IMR-90 (cell line): ENCODE measurements around the gene DMD. TPM values are rescaled to one million over a fixed set of nuclear protein-coding genes. Genes with fewer than 3 reads are reported as not detected.

ENCODE experiments used
- ATAC-seq: fragments of 200-7000 bp; cut with Tn5 transposase; 2 replicates; pipeline ENCODE4 v1.9.1; 2020; ENCODE audit warnings: low read depth, mild to moderate bottlenecking, moderate library complexity
- BruUV-seq: library from RNA; stranded (reverse); fragments of 400-500 nt; replicated peaks from 2 replicates; lab custom pipeline; 2021; lab: Mats Ljungman, UMichigan
- CTCF ChIA-PET: fragments of 300-600 bp; formaldehyde crosslinking; extraction: SDS; loops from one replicate; lab custom pipeline; 2021; ENCODE audit warnings: antibody characterized with exemption; lab: Yijun Ruan, JAX
- POLR2A ChIA-PET: fragments of 300-600 bp; sonication (Branson Sonifier 250); formaldehyde crosslinking; loops from one replicate; lab custom pipeline; 2022; ENCODE audit warnings: antibody characterized with exemption; ENCODE audit not compliant: unreplicated experiment; lab: Charles Lee
- DNase-seq: peaks from one replicate; pipeline ENCODE4 v3.0.0; 2013
- H2AFZ ChIP-seq: replicated peaks from 2 replicates; pipeline ENCODE3; 2013; ENCODE audit warnings: low read length, mild to moderate bottlenecking; ENCODE audit not compliant: poor library complexity
- H2AK5ac ChIP-seq: 2 replicates; pipeline ENCODE4 v1.6.1; 2013; ENCODE audit warnings: low read depth, low read length, inconsistent platforms
- H2AK9ac ChIP-seq: replicated peaks from 2 replicates; pipeline ENCODE3; 2013; ENCODE audit warnings: mild to moderate bottlenecking, low read depth, low read length, moderate library complexity; ENCODE audit not compliant: poor library complexity
- H2BK120ac ChIP-seq: 2 replicates; pipeline ENCODE4 v1.6.1; 2013; ENCODE audit warnings: low read depth, low read length, inconsistent platforms
- H2BK15ac ChIP-seq: 3 replicates; pipeline ENCODE4 v1.6.1; 2013; ENCODE audit warnings: low read depth, low read length, inconsistent platforms
- H2BK20ac ChIP-seq: 2 replicates; pipeline ENCODE4 v1.6.1; 2013; ENCODE audit warnings: low read depth, mild to moderate bottlenecking, inconsistent platforms, low read length, moderate library complexity
- H2BK5ac ChIP-seq: 2 replicates; pipeline ENCODE4 v1.6.1; 2013; ENCODE audit warnings: mild to moderate bottlenecking, low read depth, low read length, inconsistent platforms; ENCODE audit not compliant: poor library complexity, severe bottlenecking
- H3K14ac ChIP-seq: replicated peaks from 2 replicates; pipeline ENCODE4 v1.6.1; 2013; ENCODE audit warnings: low read depth, low read length, inconsistent platforms
- H3K18ac ChIP-seq: 2 replicates; pipeline ENCODE4 v1.6.1; 2013; ENCODE audit warnings: low read depth, low read length, control low read depth
- H3K23ac ChIP-seq: 2 replicates; pipeline ENCODE4 v1.6.1; 2013; ENCODE audit warnings: low read depth, low read length, inconsistent platforms
- H3K27ac ChIP-seq: 2 replicates; pipeline ENCODE4 v1.5.1; 2013; ENCODE audit warnings: mild to moderate bottlenecking, control low read depth, low read length; ENCODE audit not compliant: insufficient read depth
- H3K27me3 ChIP-seq: 2 replicates; pipeline ENCODE4 v1.6.1; 2013; ENCODE audit warnings: low read length; ENCODE audit not compliant: control insufficient read depth, insufficient read depth
- H3K36me3 ChIP-seq: 2 replicates; pipeline ENCODE4 v1.6.1; 2013; ENCODE audit warnings: low read length, mixed read lengths; ENCODE audit not compliant: control insufficient read depth, insufficient read depth
- H3K4ac ChIP-seq: 2 replicates; pipeline ENCODE4 v1.6.1; 2013; ENCODE audit warnings: low read depth, low read length, inconsistent platforms
- H3K4me1 ChIP-seq: 2 replicates; pipeline ENCODE4 v1.6.1; 2013; ENCODE audit warnings: low read length, mixed read lengths; ENCODE audit not compliant: control insufficient read depth, insufficient read depth
- H3K4me2 ChIP-seq: 2 replicates; pipeline ENCODE4 v1.6.1; 2013; ENCODE audit warnings: low read depth, mild to moderate bottlenecking, control low read depth, low read length, moderate library complexity
- H3K4me3 ChIP-seq: 2 replicates; pipeline ENCODE4 v1.5.1; 2013; ENCODE audit warnings: low read depth, mild to moderate bottlenecking, control low read depth, low read length, moderate library complexity; ENCODE audit not compliant: insufficient read depth
- H3K56ac ChIP-seq: 2 replicates; pipeline ENCODE4 v1.6.1; 2013; ENCODE audit warnings: low read length, inconsistent platforms; ENCODE audit not compliant: insufficient read depth; ENCODE audit errors: extremely low read depth
- H3K79me1 ChIP-seq, 2 experiments: 2 replicates each; pipeline ENCODE4 v1.6.1; 2013; ENCODE audit warnings: low read length in 2 of 2, inconsistent platforms in 1 of 2, low read depth in 1 of 2
- H3K9ac ChIP-seq: 2 replicates; pipeline ENCODE4 v1.6.1; 2013; ENCODE audit warnings: low read depth, low read length, control low read depth
- H3K9me1 ChIP-seq: 2 replicates; pipeline ENCODE4 v1.6.1; 2013; ENCODE audit warnings: low read length, inconsistent platforms; ENCODE audit not compliant: insufficient read depth
- H3K9me3 ChIP-seq: 2 replicates; pipeline ENCODE4 v1.6.1; 2013; ENCODE audit warnings: low read length; ENCODE audit not compliant: control insufficient read depth, insufficient read depth
- H4K20me1 ChIP-seq: 2 replicates; pipeline ENCODE4 v1.6.1; 2013; ENCODE audit warnings: low read length, inconsistent platforms; ENCODE audit not compliant: insufficient read depth
- H4K5ac ChIP-seq: 2 replicates; pipeline ENCODE4 v1.6.1; 2013; ENCODE audit warnings: mild to moderate bottlenecking, low read depth, low read length, control low read depth
- H4K8ac ChIP-seq, 2 experiments: 2 replicates each; pipeline ENCODE4 v1.6.1; 2013; ENCODE audit warnings: low read depth in 2 of 2, low read length in 2 of 2, control low read depth in 1 of 2, inconsistent platforms in 1 of 2
- H4K91ac ChIP-seq: 2 replicates; pipeline ENCODE4 v1.6.1; 2013; ENCODE audit warnings: low read depth, low read length, inconsistent platforms; ENCODE audit not compliant: insufficient read depth
- CHD1 ChIP-seq: IDR thresholded peaks from 2 replicates; pipeline ENCODE4 v1.6.1; 2012; ENCODE audit warnings: low read depth, low read length, improper control_type of control experiment
- FOS ChIP-seq: fragments of 150-350 bp; IDR thresholded peaks from 2 replicates; pipeline ENCODE4 v1.6.1; 2016; ENCODE audit warnings: low read depth, low read length
- MAFK ChIP-seq: IDR thresholded peaks from 2 replicates; pipeline ENCODE4 v1.6.1; 2012; ENCODE audit warnings: low read depth, low read length, improper control_type of control experiment
- MAZ ChIP-seq: IDR thresholded peaks from 2 replicates; pipeline ENCODE4 v1.6.1; 2012; ENCODE audit warnings: low read depth, mild to moderate bottlenecking, low read length, improper control_type of control experiment, moderate library complexity, borderline replicate concordance
- MXI1 ChIP-seq: IDR thresholded peaks from 2 replicates; pipeline ENCODE4 v1.6.1; 2012; ENCODE audit warnings: low read depth, mild to moderate bottlenecking, low read length, moderate library complexity, borderline replicate concordance
- POLR2A ChIP-seq: IDR thresholded peaks from 2 replicates; pipeline ENCODE4 v1.6.1; 2012; ENCODE audit warnings: mild to moderate bottlenecking, low read depth, low read length
- WGBS, 2 experiments: methylation state at CpG; one replicate each; pipeline versions ENCODE4 v1.1.5 to v1.1.7; 2013; ENCODE audit warnings: missing lambda C conversion rate in 2 of 2; ENCODE audit not compliant: insufficient read length in 1 of 2; ENCODE audit errors: extremely low coverage in 2 of 2; 5-methylcytosine and 5-hydroxymethylcytosine counted together
- dilution Hi-C: fragments of 300-500 bp; cut with HindIII; formaldehyde crosslinking; loops from one replicate; pipeline ENCODE4 v1.14.3; 2018; ENCODE audit warnings: low sequenced_read_pairs; ENCODE audit not compliant: unreplicated experiment
- in situ Hi-C: fragments of 300-500 bp; cut with MboI; formaldehyde crosslinking; loops from 3 replicates; pipeline ENCODE4 v1.14.3; 2019; ENCODE audit warnings: low sequenced_read_pairs, inconsistent platforms, mixed read lengths
- intact Hi-C: fragments of 100-400 bp; cut with micrococcal nuclease; formaldehyde crosslinking; loops from 2 replicates; pipeline ENCODE4 v1.10.0; 2022
- polyA plus RNA-seq, 3 experiments: library from polyadenylated mRNA; depleted of rRNA; stranded (reverse); fragments of >200 nt; gene quantifications; 2 replicates each; pipeline ENCODE4 v1.2.3, GENCODE V29; 2012; ENCODE audit warnings: low replicate concordance in 1 of 3
- total RNA-seq: library from RNA; depleted of rRNA; stranded (reverse); fragments of >200 nt; gene quantifications from 2 replicates; pipeline ENCODE4 v1.2.3, GENCODE V29; 2012

Gene DMD
- total and polyA plus RNA-seq, 2 of the 4 experiments (the other 2 are of a cell fraction): 6.6 to 11.8 TPM

- intact Hi-C loops: no loop called here
- Histone ChIP-seq H3K27ac (no peak overlapping the region), H3K9me3 (no peaks in the 10 kb centered on the region; the same call in 1 of the 2 replicates), H3K36me3 (no peaks in the 10 kb centered on the region), H2BK15ac (no peak overlapping the region), H3K9me1 (no peaks in the 10 kb centered on the region), H3K4me1 (no peaks in the 10 kb centered on the region), H3K4ac (no peak overlapping the region), H2AK9ac (no peak overlapping the region), H2BK20ac (no peak overlapping the region), H3K14ac (no peak overlapping the region), H3K4me2 (no peak overlapping the region), H3K18ac (no peak overlapping the region), H3K56ac (no peak overlapping the region), H2AFZ (no peak overlapping the region), H4K20me1 (no peaks in the 10 kb centered on the region), H3K23ac (no peak overlapping the region), H3K4me3 (no peak overlapping the region), H4K5ac (no peak overlapping the region), H4K8ac (no peak overlapping the region), H2BK5ac (no peak overlapping the region), H3K27me3 (no peaks in the 10 kb centered on the region), H3K79me1 (no peaks in the 10 kb centered on the region), H3K9ac (no peak overlapping the region), H4K91ac (no peak overlapping the region), H2AK5ac (no peak overlapping the region), H2BK120ac (no peak overlapping the region)
- in situ Hi-C loops: no loop called here
- no TSS peak for BruUV-seq
- dilution Hi-C loops: no loop called here
- DNase-seq (no peak), ATAC-seq (no peak)
- WGBS, 2 experiments: no CpG with 5 or more reads among the region's 6 CpGs
- CTCF ChIA-PET: no interaction called here
- POLR2A ChIA-PET: no interaction called here
- TF ChIP-seq POLR2A (no peak), MXI1 (no peak), FOS (no peak), MAFK (no peak), CHD1 (no peak), MAZ (no peak)
These were observed 1061.2 kb downstream of the DMD start for GRCh38 chrX:32150141-32150540.
